NCI-H2081 (cell line): ENCODE data around the gene MAP2K2.

Experiments used
- DNase-seq, 2 experiments: peaks; one replicate each; lab custom pipeline; 2025; lab: John Stamatoyannopoulos, UW

The MAP2K2 gene

DNA sequence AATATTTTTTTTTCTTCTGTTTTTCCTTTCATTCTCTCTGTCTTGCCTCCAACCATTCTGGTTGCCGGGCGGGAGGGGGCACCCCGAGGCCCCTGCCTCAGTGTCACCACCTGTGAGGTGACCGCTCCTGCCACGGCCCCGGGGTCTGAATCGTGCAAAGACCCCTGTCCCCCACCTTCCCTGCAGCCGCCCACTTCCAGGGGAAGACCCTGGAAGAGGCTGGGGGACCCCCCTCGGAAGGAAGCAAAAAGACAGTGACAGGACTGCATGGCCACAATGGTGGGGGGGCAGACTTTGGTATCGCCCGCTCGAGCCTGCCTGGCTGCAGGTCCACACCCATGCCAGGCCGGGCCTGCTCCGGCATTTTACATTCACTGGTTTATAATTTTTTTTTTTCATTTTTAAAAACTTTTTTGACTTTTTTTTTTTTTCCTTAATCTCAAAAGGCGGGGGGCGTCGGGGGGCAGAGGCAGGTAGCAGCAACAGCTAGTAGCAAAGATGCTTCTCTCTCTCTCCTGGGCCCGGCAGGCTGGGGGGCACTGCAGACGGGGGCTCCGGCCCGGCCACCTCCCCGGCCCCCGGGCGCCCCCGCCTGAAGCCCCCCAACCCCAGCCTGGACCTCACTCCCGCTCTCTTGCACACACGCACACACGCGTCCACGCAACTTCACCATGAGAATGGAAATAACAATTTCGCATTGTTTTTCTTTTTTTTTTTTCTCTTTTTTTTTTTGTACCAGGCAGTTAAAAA lies 79.8 kb downstream of the MAP2K2 start:
- no peak for DNase-seq

DNA sequence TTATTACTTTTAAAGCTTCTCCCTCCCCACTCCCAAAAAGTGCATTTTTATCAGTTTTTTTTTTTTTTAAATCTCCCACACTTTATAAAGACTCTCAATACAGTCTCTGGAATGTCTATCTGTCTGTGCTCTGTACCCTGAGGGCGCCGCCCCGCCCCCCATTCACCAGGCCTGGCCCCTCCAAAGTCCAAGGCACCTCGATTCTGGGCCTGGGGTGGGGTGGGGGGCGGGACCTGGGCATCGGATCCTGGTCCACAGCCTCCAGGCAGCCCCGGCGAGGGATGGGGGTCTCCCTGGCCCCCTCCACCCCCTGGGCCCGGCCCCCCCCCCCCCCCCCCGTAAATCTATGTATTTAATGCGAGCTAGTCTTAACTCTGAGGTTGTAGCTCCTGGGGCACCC lies 80.5 kb downstream of the MAP2K2 start:
- DNase-seq: no peak

DNA sequence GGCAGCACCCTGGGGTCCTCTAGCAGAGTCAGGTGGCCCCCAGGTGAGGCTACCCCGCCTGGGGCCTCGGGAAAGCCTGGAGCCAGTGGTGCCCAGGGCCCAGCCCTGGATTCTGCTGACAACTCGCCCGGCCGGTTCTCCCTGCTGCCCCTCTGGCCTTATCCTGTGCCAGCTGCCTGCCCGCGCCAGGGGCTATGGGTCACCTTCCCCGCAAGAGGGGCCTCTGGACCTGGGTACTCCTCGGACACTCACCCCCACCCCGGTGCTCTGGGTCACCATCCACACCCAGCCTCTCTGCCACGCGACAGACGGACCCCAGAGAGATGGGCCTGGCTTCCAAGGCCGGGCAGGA lies 81.2 kb downstream of the MAP2K2 start:
- DNase-seq: no peak

DNA sequence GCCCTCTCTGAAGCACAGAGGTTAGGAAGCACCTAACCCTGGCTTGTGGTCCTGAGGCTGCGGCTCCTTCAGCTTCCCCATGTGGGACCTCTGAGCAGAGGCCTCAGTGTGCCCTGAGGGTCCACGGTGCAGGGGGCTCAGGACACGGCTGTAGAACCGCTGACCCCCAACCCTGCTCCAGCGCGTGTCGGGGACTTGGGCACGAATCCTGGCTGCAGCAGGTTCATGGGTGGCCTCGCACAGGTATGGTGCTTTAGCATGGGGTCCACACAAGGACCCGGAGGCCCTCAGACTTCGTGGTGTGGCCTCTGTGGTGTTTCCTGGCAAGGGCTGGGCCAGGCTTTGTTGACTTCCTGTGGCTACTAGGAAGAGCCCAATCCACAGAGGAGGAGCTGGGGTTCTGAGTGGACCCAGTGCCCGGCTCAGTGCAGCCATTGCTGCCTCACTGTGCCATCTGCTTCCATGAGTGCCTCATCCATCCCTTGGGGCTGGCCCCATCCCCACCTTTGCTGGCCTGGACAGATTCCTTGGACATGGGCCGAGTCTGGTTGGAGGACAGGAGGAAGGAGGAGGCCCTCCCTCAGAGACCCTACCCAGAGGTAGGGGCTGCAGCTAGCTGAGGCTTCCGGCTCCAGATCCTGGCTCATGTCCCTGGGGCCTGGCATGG lies 81.7 kb downstream of the MAP2K2 start:
- no peak for DNase-seq
